ENCODE data around the gene GNG2.

Gene GNG2

GRCh38 chr14:51860164-51860824, at the start of gene GNG2:
Gene GNG2 (plus strand): TSS chr14:51860612. CDS start chr14:51950679, 90,067 bp downstream.
- peak; percentile 65 for DNase-seq (ENCODE audit: low read depth)

GRCh38 chr14:51811706-51812105, 48.7 kb upstream of the GNG2 start:
- DNase-seq (ENCODE audit: low read depth), result no peak

GRCh38 chr14:51816031-51816430, 44.4 kb upstream of the GNG2 start:
- DNase-seq (ENCODE audit: low read depth), result no peak

- no peak for DNase-seq (ENCODE audit: low read depth)
These were observed 43.1 kb upstream of the GNG2 start for GRCh38 chr14:51817326-51817725.

- no peak for DNase-seq (ENCODE audit: low read depth)
These were observed 41.5 kb upstream of the GNG2 start for GRCh38 chr14:51818748-51819380.

GRCh38 chr14:51821822-51822221, 38.6 kb upstream of the GNG2 start:
- DNase-seq (ENCODE audit: low read depth), result peak; percentile 28

GRCh38 chr14:51822499-51822898, 37.9 kb upstream of the GNG2 start:
- DNase-seq (ENCODE audit: low read depth), result no peak

GRCh38 chr14:51823706-51824105, 36.7 kb upstream of the GNG2 start:
- no peak for DNase-seq (ENCODE audit: low read depth)

- DNase-seq (ENCODE audit: low read depth), result no peak
These were observed 36.2 kb upstream of the GNG2 start for GRCh38 chr14:51824191-51824590.

GRCh38 chr14:51825926-51826325, 34.5 kb upstream of the GNG2 start:
- no peak for DNase-seq (ENCODE audit: low read depth)

- DNase-seq (ENCODE audit: low read depth), result no peak
These were observed 32.2 kb upstream of the GNG2 start for GRCh38 chr14:51828017-51828797.

GRCh38 chr14:51834240-51834639, 26.2 kb upstream of the GNG2 start:
- DNase-seq (ENCODE audit: low read depth), result no peak

GRCh38 chr14:51836417-51836816, 24.0 kb upstream of the GNG2 start:
- DNase-seq (ENCODE audit: low read depth), result no peak

GRCh38 chr14:51844081-51844881, 16.1 kb upstream of the GNG2 start:
- no peak for DNase-seq (ENCODE audit: low read depth)

GRCh38 chr14:51845811-51846210, 14.6 kb upstream of the GNG2 start:
- DNase-seq (ENCODE audit: low read depth), result no peak

- DNase-seq (ENCODE audit: low read depth), result no peak
These were observed 13.6 kb upstream of the GNG2 start for GRCh38 chr14:51846631-51847488.

- no peak for DNase-seq (ENCODE audit: low read depth)
These were observed 13.0 kb upstream of the GNG2 start for GRCh38 chr14:51847489-51847796.

- no peak for DNase-seq (ENCODE audit: low read depth)
These were observed 12.3 kb upstream of the GNG2 start for GRCh38 chr14:51848120-51848519.

- no peak for DNase-seq (ENCODE audit: low read depth)
These were observed 11.3 kb upstream of the GNG2 start for GRCh38 chr14:51849097-51849496.

GRCh38 chr14:51850651-51851050, 9.8 kb upstream of the GNG2 start:
- DNase-seq (ENCODE audit: low read depth), result no peak

- DNase-seq (ENCODE audit: low read depth), result no peak
These were observed 7.9 kb upstream of the GNG2 start for GRCh38 chr14:51852541-51852940.

- peak; percentile 44 for DNase-seq (ENCODE audit: low read depth)
These were observed 5.2 kb upstream of the GNG2 start for GRCh38 chr14:51855234-51855633.

Data from stromal cell of bone marrow (primary cell).